Suppressor macrophage treated with lipopolysaccharide for 1 hour (primary cell): Measurements from ENCODE around the gene ZCCHC14.
A peak's percentile ranks its signal among the peaks of the same experiment; 100 is the strongest.
"Not testable (repeated sequence)": the region's sequence is repeated elsewhere in the genome, so short reads cannot be mapped to it uniquely, and the experiment has no call there.

Experiments
- DNase-seq, 3 donors: peaks; one replicate each; pipeline ENCODE4 v3.0.0-alpha.2; 2020 to 2022

The ZCCHC14 gene

GRCh38 chr16:87404764-87405625, 87.8 kb downstream of the ZCCHC14 start:
- no peak for DNase-seq

GRCh38 chr16:87395181-87395842, 97.5 kb downstream of the ZCCHC14 start:
- no peak for DNase-seq

- no peak for DNase-seq
Measured at GRCh38 chr16:87393680-87394055, 99.2 kb downstream of the ZCCHC14 start.

DNA sequence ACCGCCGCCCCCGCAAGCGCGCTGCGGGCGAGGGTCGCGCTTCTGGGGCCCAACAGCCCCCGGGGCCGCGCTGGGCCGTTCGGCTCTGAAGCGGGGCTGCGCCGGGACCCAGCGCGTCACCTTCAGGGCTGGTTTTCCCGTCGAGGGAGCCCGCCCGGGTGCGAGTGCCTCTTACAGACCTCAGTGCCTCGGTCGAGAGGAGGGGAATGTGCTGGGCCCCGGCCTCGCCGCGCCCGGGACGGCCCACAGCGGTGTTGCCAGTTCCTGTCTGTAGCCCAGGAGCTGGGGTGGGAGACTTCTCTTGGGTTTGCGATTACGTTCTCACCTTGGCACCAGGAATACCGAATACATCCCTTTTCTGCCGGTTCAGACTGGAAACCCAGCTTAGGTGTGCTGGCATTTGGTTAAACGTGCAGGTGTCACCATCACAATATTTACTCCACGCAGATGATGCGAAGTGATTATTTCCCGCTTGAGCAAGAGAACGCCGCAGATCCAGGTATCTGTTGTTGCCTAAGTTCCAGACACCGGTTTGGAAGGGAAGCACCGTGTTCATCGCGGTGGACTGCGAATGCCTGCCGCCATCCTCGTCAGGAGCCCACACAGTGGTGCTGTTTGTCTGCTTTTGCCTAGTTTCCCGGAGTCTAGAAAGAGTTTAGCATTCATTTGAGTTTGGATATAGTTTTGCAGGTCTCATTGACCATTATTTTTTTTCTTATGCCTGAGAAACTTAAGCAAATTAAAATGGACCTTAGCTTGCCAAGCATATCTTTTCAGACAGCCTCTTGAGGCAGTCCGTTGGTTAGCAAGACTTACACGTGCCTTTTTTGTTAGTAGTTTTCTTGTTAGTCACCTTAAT, 99.8 kb downstream of the ZCCHC14 start:
- peak in 2 of 3 donors; percentile 42 to 69 for DNase-seq

DNA sequence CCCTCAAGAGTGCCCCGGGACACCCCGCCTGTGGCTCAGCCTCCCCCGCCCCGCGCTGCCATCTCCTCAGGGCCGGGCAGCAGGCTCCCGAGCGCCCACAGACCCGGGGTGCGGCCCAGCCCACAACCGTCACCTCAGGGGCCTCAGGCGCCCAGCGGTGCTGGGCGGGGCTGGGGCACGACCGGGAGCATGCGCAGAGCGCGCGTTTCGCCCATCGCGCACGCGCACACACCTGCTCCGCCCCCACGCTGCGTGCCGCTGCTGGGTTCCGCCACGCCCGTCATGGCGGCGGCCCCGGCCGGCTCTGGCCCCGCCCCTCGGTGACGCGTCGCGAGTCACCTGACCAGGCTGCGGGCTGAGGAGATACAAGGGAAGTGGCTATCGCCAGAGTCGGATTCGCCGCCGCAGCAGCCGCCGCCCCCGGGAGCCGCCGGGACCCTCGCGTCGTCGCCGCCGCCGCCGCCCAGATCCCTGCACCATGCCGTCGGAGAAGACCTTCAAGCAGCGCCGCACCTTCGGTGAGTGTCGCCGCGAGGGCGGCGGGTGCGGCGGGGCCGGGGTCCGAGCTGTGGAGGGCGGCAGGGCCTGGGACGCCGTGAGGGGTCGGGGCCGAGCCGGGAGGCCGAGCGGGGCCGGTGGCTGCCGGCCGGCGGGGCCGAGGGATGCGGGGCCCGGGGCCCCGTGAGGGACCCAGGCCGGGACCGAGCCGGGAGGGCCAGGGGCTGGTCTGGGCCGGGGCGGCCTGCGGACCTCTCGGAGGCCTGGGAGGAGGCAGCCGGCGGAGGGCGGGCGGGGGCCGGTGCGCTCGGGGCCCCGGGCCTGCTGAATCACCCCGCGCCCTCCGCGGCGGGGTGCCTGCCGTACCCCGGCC, 100.6 kb downstream of the ZCCHC14 start, which contains the start of gene MAP1LC3B:
MAP1LC3B (plus strand) TSS at position 387 of the 871 bp plus-strand sequence; CDS start at position 479, 92 bp downstream.
- DNase-seq, result peak; percentile 97 to 99 (median 99)

GRCh38 chr16:87391324-87391949, 101.4 kb downstream of the ZCCHC14 start:
- DNase-seq, result peak; percentile 86 to 92 (median 87)

GRCh38 chr16:87390641-87391323, 102.0 kb downstream of the ZCCHC14 start:
- no peak for DNase-seq

DNA sequence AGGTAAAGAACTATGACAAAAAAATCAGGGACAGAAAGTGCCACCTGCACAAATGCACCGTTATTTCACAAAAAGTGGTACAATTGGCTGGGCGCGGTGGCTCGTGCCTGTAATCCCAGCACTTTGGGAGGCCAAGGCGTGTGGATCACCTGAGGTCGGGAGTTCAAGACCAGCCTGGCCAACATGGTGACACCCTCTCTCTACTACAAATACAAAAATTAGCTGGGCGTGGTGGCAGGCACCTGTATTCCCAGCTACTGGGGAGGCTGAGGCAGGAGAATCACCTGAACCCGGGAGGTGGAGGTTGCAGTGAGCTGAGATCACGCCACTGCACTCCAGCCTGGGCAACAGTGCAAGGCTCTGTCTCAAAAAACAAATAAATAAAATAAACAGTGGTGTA, 102.9 kb downstream of the ZCCHC14 start:
- DNase-seq, result not testable (repeated sequence)

- no peak for DNase-seq
Measured at GRCh38 chr16:87389245-87389644, 103.6 kb downstream of the ZCCHC14 start.

- no peak for DNase-seq
Measured at GRCh38 chr16:87388818-87389134, 104.0 kb downstream of the ZCCHC14 start.

GRCh38 chr16:87387942-87388817, 104.6 kb downstream of the ZCCHC14 start:
- peak; percentile 95 to 98 (median 97) for DNase-seq

DNA sequence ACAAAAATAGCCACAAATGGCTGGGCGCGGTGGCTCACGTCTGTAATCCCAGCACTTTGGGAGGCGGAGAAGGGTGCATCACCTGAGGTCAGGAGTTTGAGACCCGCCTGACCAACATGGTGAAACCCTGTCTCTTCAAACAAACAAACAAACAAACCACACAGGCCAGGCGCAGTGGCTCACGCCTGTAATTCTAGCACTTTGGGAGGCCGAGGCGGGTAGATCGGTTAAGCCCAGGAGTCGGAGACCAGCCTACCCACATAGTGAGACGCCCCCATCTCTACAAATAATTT, 108.0 kb downstream of the ZCCHC14 start:
- not testable (repeated sequence) for DNase-seq

- peak in 2 of 3 donors; percentile 55 to 77 for DNase-seq
Measured at GRCh38 chr16:87384162-87384874, 108.5 kb downstream of the ZCCHC14 start.

DNA sequence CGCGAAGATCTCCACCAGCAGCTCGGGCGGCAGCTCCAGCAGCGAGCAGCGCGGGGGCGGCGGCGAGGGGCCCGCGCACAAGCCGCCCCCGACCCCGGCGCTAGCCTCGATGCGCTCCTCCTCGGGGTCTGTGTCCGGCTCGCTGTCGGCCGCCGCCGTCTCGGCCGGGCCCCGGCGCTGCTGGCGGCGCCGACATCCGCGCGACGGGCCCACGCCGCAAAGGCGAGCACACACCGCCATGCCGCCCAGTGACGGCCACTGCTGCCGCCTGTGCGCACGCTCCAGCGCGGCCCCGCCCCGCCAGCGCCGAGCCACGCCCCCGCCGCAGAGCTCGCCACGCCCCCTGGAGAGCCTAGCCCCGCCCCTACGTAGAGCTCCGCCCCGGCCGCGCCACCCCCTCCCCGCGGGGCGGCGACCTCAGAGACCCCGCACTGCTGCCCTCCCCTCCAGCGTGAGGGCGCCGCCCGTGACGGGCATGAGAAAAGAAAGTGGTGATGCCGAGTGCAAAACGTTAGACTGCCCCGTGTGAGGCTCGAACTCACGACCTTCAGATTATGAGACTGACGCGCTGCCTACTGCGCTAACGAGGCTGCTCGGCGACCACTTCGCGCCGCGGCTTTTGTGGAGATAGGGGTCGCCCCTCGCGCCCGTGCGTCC, 109.2 kb downstream of the ZCCHC14 start, which contains the start of gene FBXO31:
FBXO31 (minus strand) TSS at position 272 of the 657 bp plus-strand sequence; CDS start at position 240, 32 bp downstream.
- DNase-seq, result peak; percentile 89 to 96 (median 94)

GRCh38 chr16:87382023-87382785, 110.6 kb downstream of the ZCCHC14 start:
- no peak for DNase-seq

DNA sequence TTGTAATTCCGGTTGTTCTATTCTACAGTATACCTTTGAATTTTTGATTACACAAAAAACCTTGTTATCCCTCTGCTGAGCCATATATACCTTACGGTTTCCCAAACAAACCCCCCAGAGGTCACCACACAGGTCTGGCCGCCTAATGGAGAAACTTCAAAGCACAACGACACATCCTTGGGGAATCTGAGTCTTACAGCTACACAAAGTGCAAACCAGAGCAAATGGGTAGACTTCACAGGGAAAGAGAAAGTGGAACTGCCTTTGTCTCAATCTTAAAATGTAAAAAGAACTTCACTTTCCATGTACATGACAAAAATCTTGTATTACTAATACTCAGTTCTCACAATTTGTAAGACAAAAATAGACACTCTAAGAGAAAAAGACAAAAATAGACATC, 111.9 kb downstream of the ZCCHC14 start:
- peak in 2 of 3 donors; percentile 34 to 66 for DNase-seq

DNA sequence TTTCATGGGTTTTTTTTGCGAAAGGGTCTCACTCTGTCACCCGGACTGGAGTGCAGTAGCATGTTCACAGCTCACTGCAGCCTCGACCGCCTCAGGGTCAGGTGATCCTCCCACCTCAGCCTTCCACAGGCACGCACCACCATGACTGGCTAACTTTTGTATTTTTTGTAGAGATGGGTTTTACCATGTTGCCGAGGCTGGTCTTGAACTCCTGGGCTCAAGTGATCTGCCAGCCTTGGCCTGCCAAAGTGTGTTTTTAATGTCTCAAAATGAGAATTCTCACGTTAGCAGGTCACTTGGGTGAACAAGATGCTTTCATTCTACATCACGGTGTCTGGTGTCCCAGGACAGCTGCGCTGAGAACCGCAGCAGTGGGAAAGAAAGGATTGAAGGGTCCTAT, 112.4 kb downstream of the ZCCHC14 start:
- DNase-seq, result no peak

- not testable (repeated sequence) for DNase-seq
Measured at GRCh38 chr16:87379312-87379752, 113.5 kb downstream of the ZCCHC14 start.
